Measurements from ENCODE around the gene RXRA.

DNA sequence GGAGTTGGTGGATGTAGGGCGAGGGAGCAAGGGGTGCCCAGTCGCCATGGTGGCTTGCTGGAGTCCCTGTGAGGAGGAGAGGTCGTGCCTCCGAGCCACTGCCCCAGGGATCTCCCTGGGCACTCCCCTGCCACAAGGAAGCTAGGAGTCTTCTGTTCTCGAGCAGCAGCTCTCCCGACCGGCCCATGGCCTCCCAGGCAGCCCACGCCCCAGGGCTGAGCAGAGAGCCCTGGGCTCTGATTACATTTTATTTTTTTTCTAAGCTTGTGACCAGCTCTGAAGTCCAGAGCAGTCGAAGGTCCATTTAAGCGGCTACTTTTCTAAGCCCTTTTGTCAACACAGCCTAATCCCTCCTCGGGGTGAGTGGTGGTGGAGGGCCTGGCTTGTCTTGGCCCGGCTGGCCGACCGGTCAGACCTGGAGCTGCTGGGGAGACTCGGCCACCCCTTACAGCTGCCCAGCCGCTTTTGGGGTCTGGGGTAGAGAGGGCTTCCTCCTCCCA is 2.1 kb downstream of the RXRA start:
- TF ChIP-seq POLR2A (IDR thresholded peaks at IDR 0.05; ENCODE audit: low read depth, low read length) (no peak), POU2F2 (IDR thresholded peaks at IDR 0.05; ENCODE audit: low read depth, low read length) (no peak), POLR2AphosphoS5 (IDR thresholded peaks at IDR 0.05; ENCODE audit: low read depth, low read length) (no peak), TAF1 (IDR thresholded peaks at IDR 0.05; ENCODE audit: low read depth, low read length) (no peak), PAX5 (IDR thresholded peaks at IDR 0.05; ENCODE audit: insufficient read depth, low read length, severe bottlenecking) (no peak), SPI1 (IDR thresholded peaks at IDR 0.05; ENCODE audit: low read depth, low read length) (no peak)

Measured in GM12891 (cell line).